H9 (cell line): ENCODE data around the gene SYT7. TPM values are rescaled to one million over a fixed set of nuclear protein-coding genes. Genes with fewer than 3 reads are reported as not detected.

ENCODE experiments used
- DNase-seq: peaks from one replicate; pipeline ENCODE4 v3.0.0-alpha.2; 2017
- H2AFZ ChIP-seq: one replicate; pipeline ENCODE4 v1.6.1; 2013; ENCODE audit warnings: mild to moderate bottlenecking, low read length, control low read depth, moderate library complexity
- H2AK5ac ChIP-seq: 2 replicates; pipeline ENCODE4 v1.6.1; 2013; ENCODE audit warnings: low read length, control low read depth, mixed read lengths; ENCODE audit not compliant: insufficient read length
- H2BK120ac ChIP-seq: one replicate; pipeline ENCODE4 v1.6.1; 2013; ENCODE audit warnings: low read depth, mild to moderate bottlenecking, low read length, control low read depth, inconsistent platforms; ENCODE audit not compliant: poor library complexity, severe bottlenecking
- H2BK12ac ChIP-seq: 2 replicates; pipeline ENCODE4 v1.6.1; 2013; ENCODE audit warnings: low read length, control low read depth, mixed read lengths, low read depth; ENCODE audit not compliant: insufficient read length
- H2BK15ac ChIP-seq: 2 replicates; pipeline ENCODE4 v1.6.1; 2013; ENCODE audit warnings: low read depth, low read length, control low read depth
- H2BK20ac ChIP-seq: one replicate; pipeline ENCODE4 v1.6.1; 2013; ENCODE audit warnings: low read depth, mild to moderate bottlenecking, low read length, control low read depth, inconsistent platforms; ENCODE audit not compliant: poor library complexity, severe bottlenecking
- H2BK5ac ChIP-seq: 2 replicates; pipeline ENCODE4 v1.6.1; 2013; ENCODE audit warnings: low read length, control low read depth, mixed read lengths; ENCODE audit not compliant: insufficient read length
- H3K14ac ChIP-seq: 2 replicates; pipeline ENCODE4 v1.6.1; 2013; ENCODE audit warnings: low read length, control low read depth; ENCODE audit not compliant: insufficient read depth
- H3K18ac ChIP-seq: 2 replicates; pipeline ENCODE4 v1.6.1; 2013; ENCODE audit warnings: low read depth, mild to moderate bottlenecking, mixed read lengths, low read length, control low read depth; ENCODE audit not compliant: insufficient read length
- H3K23ac ChIP-seq: 2 replicates; pipeline ENCODE4 v1.6.1; 2013; ENCODE audit warnings: low read length, control low read depth, mixed read lengths, low read depth; ENCODE audit not compliant: insufficient read length
- H3K23me2 ChIP-seq: 2 replicates; pipeline ENCODE4 v1.6.1; 2013; ENCODE audit warnings: low read depth, mild to moderate bottlenecking, mixed read lengths, low read length, control low read depth; ENCODE audit not compliant: insufficient read length, poor library complexity, severe bottlenecking
- H3K27ac ChIP-seq: 2 replicates; pipeline ENCODE4 v1.5.1; 2013; ENCODE audit warnings: low read length, control low read depth, mixed read lengths, low read depth; ENCODE audit not compliant: insufficient read length
- H3K27me3 ChIP-seq: 2 replicates; pipeline ENCODE4 v1.6.1; 2013; ENCODE audit warnings: low read length, control low read depth, inconsistent platforms; ENCODE audit not compliant: insufficient read depth
- H3K4ac ChIP-seq: 2 replicates; pipeline ENCODE4 v1.6.1; 2013; ENCODE audit warnings: low read depth, mild to moderate bottlenecking, control low read depth, inconsistent platforms, low read length, moderate library complexity
- H3K4me1 ChIP-seq: 2 replicates; pipeline ENCODE4 v1.6.1; 2013; ENCODE audit warnings: low read length, control low read depth, inconsistent platforms; ENCODE audit not compliant: insufficient read depth
- H3K4me2 ChIP-seq: 2 replicates; pipeline ENCODE4 v1.6.1; 2013; ENCODE audit warnings: low read length, control low read depth, mixed read lengths; ENCODE audit not compliant: insufficient read length, insufficient read depth
- H3K56ac ChIP-seq: 2 replicates; pipeline ENCODE4 v1.6.1; 2013; ENCODE audit warnings: low read depth, mild to moderate bottlenecking, mixed read lengths, low read length, control low read depth; ENCODE audit not compliant: insufficient read length
- H3K79me1 ChIP-seq: 2 replicates; pipeline ENCODE4 v1.6.1; 2013; ENCODE audit warnings: low read depth, mild to moderate bottlenecking, moderate library complexity, low read length, control low read depth, inconsistent platforms; ENCODE audit not compliant: insufficient read depth, poor library complexity, severe bottlenecking
- H3K79me2 ChIP-seq: 2 replicates; pipeline ENCODE4 v1.6.1; 2013; ENCODE audit warnings: low read length, control low read depth, inconsistent platforms; ENCODE audit not compliant: insufficient read depth
- H3K9ac ChIP-seq: 2 replicates; pipeline ENCODE4 v1.6.1; 2013; ENCODE audit warnings: low read length, control low read depth, mixed read lengths; ENCODE audit not compliant: insufficient read length; ENCODE audit errors: extremely low read depth
- H3K9me3 ChIP-seq: one replicate; pipeline ENCODE4 v1.6.1; 2013; ENCODE audit warnings: low read depth, low read length, inconsistent platforms; ENCODE audit not compliant: control insufficient read depth
- H3T11ph ChIP-seq: one replicate; pipeline ENCODE4 v1.6.1; 2013; ENCODE audit warnings: mild to moderate bottlenecking, low read length, control low read depth, inconsistent platforms
- H4K20me1 ChIP-seq: one replicate; pipeline ENCODE4 v1.6.1; 2013; ENCODE audit not compliant: control insufficient read depth, insufficient read length, insufficient read depth
- H4K5ac ChIP-seq: 2 replicates; pipeline ENCODE4 v1.6.1; 2013; ENCODE audit warnings: low read depth, mild to moderate bottlenecking, mixed read lengths, low read length, control low read depth; ENCODE audit not compliant: insufficient read length
- H4K8ac ChIP-seq: replicated peaks from 2 replicates; pipeline ENCODE4 v1.6.1; 2013; ENCODE audit warnings: low read length, control low read depth, mixed read lengths, low read depth; ENCODE audit not compliant: insufficient read length
- H4K91ac ChIP-seq: 2 replicates; pipeline ENCODE4 v1.6.1; 2013; ENCODE audit warnings: low read depth, mild to moderate bottlenecking, moderate library complexity, mixed read lengths, low read length, control low read depth; ENCODE audit not compliant: insufficient read length
- H3K27ac Mint-ChIP-seq, 3 experiments: 2 replicates in 2 of 3; 3 replicates in 1 of 3; pipeline ENCODE4 v1.8.0; 2020 to 2021; ENCODE audit warnings: mixed read lengths in 3 of 3, mild to moderate bottlenecking in 1 of 3, moderate library complexity in 1 of 3
- H3K27me3 Mint-ChIP-seq: 2 replicates; pipeline ENCODE4 v1.8.0; 2021; ENCODE audit warnings: low read depth, mild to moderate bottlenecking, moderate library complexity, mixed read lengths
- H3K36me3 Mint-ChIP-seq, 3 experiments: 2 replicates in 2 of 3; 3 replicates in 1 of 3; pipeline ENCODE4 v1.8.0; 2020 to 2021; ENCODE audit warnings: low read depth in 3 of 3, mixed read lengths in 3 of 3; ENCODE audit not compliant: insufficient read depth in 1 of 3
- H3K4me1 Mint-ChIP-seq, 2 experiments: 2 replicates each; pipeline ENCODE4 v1.8.0; 2020; ENCODE audit warnings: mixed read lengths in 2 of 2
- H3K4me3 Mint-ChIP-seq, 2 experiments: 2 replicates in 1 of 2; 3 replicates in 1 of 2; pipeline ENCODE4 v1.8.0; 2020 to 2021; ENCODE audit warnings: mild to moderate bottlenecking in 2 of 2, mixed read lengths in 2 of 2, moderate library complexity in 1 of 2
- H3K9me3 Mint-ChIP-seq, 2 experiments: 2 replicates in 1 of 2; 3 replicates in 1 of 2; pipeline ENCODE4 v1.8.0; 2020; ENCODE audit warnings: mild to moderate bottlenecking in 2 of 2, mixed read lengths in 2 of 2, moderate library complexity in 1 of 2
- WGBS: extraction: QIAGEN DNeasy Blood & Tissue Kit; methylation state at CpG from one replicate; pipeline ENCODE4 v1.1.7; 2013; ENCODE audit warnings: missing lambda C conversion rate, low lambda C conversion rate, mixed read lengths; ENCODE audit not compliant: insufficient read length; ENCODE audit errors: extremely low coverage; 5-methylcytosine and 5-hydroxymethylcytosine counted together
- total RNA-seq: library from RNA; stranded (reverse); gene quantifications from 2 replicates; pipeline ENCODE4 v1.2.1, GENCODE V29; 2021
- TF ChIP-seq, protein P1 (sequence below): fragments of 200-600 bp; sonication (generic); conservative IDR thresholded peaks from 3 replicates; pipeline ENCODE4 v1.8.0; 2021; ENCODE audit warnings: antibody characterized with exemption, mild to moderate bottlenecking

Gene SYT7
- total RNA-seq, 1 experiment from 2014 or later = 8.8 TPM

GRCh38 chr11:61554172-61554988 is 26.5 kb downstream of the SYT7 start:
- no CpG with 5 or more reads among the region's 13 CpGs for WGBS

More at GRCh38 chr11:61554172-61554988, 26.5 kb downstream of the SYT7 start:
- H3K9me3 Mint-ChIP-seq = no peaks in the 10 kb centered on the region
- Histone ChIP-seq H3K79me2 (no peaks in the 10 kb centered on the region), H2BK120ac (no peak overlapping the region), H3K9me3 (no peaks in the 10 kb centered on the region), H3K23me2 (peaks cover 7% of the 10 kb centered on the region), H3K56ac (no peak overlapping the region), H3K23ac (no peak overlapping the region), H4K20me1 (no peaks in the 10 kb centered on the region), H4K8ac (no peak overlapping the region), H2BK5ac (no peak overlapping the region), H3K9ac (no peak overlapping the region), H4K5ac (no peak overlapping the region), H2BK12ac (no peak overlapping the region), H2AK5ac (no peak overlapping the region), H3K4me1 (no peaks in the 10 kb centered on the region; the same call in 1 of the 2 replicates), H3T11ph (no peak overlapping the region), H2BK15ac (no peak overlapping the region), H3K27ac (no peak overlapping the region), H3K18ac (no peak overlapping the region), H3K4me2 (no peak overlapping the region), H2AFZ (no peak overlapping the region), H3K14ac (no peak overlapping the region), H3K79me1 (no peaks in the 10 kb centered on the region), H3K4ac (no peak overlapping the region), H3K27me3 (peaks cover 5% of the 10 kb centered on the region; the same call in 1 of the 2 replicates), H2BK20ac (no peak overlapping the region), H4K91ac (no peak overlapping the region)
- DNase-seq = no peak
- no peak overlapping the region for H3K27ac Mint-ChIP-seq
- H3K4me3 Mint-ChIP-seq = peak overlapping the region; percentile 30 to 66
- TF ChIP-seq, protein P1, sequence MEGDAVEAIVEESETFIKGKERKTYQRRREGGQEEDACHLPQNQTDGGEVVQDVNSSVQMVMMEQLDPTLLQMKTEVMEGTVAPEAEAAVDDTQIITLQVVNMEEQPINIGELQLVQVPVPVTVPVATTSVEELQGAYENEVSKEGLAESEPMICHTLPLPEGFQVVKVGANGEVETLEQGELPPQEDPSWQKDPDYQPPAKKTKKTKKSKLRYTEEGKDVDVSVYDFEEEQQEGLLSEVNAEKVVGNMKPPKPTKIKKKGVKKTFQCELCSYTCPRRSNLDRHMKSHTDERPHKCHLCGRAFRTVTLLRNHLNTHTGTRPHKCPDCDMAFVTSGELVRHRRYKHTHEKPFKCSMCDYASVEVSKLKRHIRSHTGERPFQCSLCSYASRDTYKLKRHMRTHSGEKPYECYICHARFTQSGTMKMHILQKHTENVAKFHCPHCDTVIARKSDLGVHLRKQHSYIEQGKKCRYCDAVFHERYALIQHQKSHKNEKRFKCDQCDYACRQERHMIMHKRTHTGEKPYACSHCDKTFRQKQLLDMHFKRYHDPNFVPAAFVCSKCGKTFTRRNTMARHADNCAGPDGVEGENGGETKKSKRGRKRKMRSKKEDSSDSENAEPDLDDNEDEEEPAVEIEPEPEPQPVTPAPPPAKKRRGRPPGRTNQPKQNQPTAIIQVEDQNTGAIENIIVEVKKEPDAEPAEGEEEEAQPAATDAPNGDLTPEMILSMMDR = no peak
- peaks cover 36 to 68% of the 10 kb centered on the region in 2 experiments for H3K4me1 Mint-ChIP-seq
- H3K36me3 Mint-ChIP-seq = no peaks in the 10 kb centered on the region; a peak in 1 of 7 replicates
- peaks cover 60% of the 10 kb centered on the region for H3K27me3 Mint-ChIP-seq
